ENCODE measurements around the gene HLA-DMA.

The HLA-DMA gene

GRCh38 chr6:32970413-32971241, 17.7 kb upstream of the HLA-DMA start:
- peak overlapping the region; percentile 96 for H3K4ac ChIP-seq (ENCODE audit: low read depth, low read length)
- peaks cover 23 to 24% of the 10 kb centered on the region in 2 experiments for H3K36me3 ChIP-seq (ENCODE audit: control insufficient read depth in 1 of 2, insufficient read depth in 2 of 2, low read length in 2 of 2)
- peak overlapping the region; percentile 99 for H3K14ac ChIP-seq (ENCODE audit: low read length)
- no CpG with 5 or more reads among the region's 43 CpGs for WGBS (ENCODE audit: extremely low coverage, insufficient coverage, insufficient read length)
- H4K12ac ChIP-seq (ENCODE audit: low read depth, low read length): peak overlapping the region; percentile 97
- H3K4me3 ChIP-seq (ENCODE audit: low read depth, low read length): peak overlapping the region; percentile 76
- peak; percentile 73 to 79 for DNase-seq
- peaks cover 2% of the 10 kb centered on the region for H3K9me3 ChIP-seq (ENCODE audit: insufficient read depth, low read depth, low read length)
- peaks cover 0 to 12% of the 10 kb centered on the region in 2 experiments for H3K4me1 ChIP-seq (ENCODE audit: control insufficient read depth in 1 of 2, insufficient read depth in 2 of 2, low read length in 2 of 2)
- H3K79me2 ChIP-seq (ENCODE audit: control insufficient read depth, insufficient read depth, low read length, poor library complexity): peaks cover 52% of the 10 kb centered on the region
- H2AFZ ChIP-seq (ENCODE audit: insufficient read depth, low read length, poor library complexity): peak overlapping the region; percentile 61
- no peaks in the 10 kb centered on the region for H3K27me3 ChIP-seq (ENCODE audit: insufficient read depth, low read length)
- peak overlapping the region; percentile 99 for H2BK5ac ChIP-seq (ENCODE audit: low read depth, low read length, poor library complexity)
- peak overlapping the region; percentile 33 for H2BK12ac ChIP-seq (ENCODE audit: low read length)
- H2BK120ac ChIP-seq (ENCODE audit: insufficient read depth, low read length, poor library complexity): peak overlapping the region; percentile 100
- peak overlapping the region; percentile 99 for H3K9ac ChIP-seq (ENCODE audit: low read length)
- H3K23ac ChIP-seq (ENCODE audit: low read length): no peak overlapping the region
- peak overlapping the region; percentile 100 for H3K27ac ChIP-seq (ENCODE audit: low read depth, low read length)
- H4K91ac ChIP-seq (ENCODE audit: low read depth, low read length): peak overlapping the region; percentile 100
- peaks cover 40% of the 10 kb centered on the region for H3K79me1 ChIP-seq (ENCODE audit: low read length)
- H2AK5ac ChIP-seq (ENCODE audit: low read length): peak overlapping the region; percentile 96
- peak overlapping the region; percentile 99 for H4K8ac ChIP-seq (ENCODE audit: low read depth, low read length)
- H3K18ac ChIP-seq (ENCODE audit: low read length): peak overlapping the region; percentile 99
- peak overlapping the region; percentile 87 for H3K4me2 ChIP-seq (ENCODE audit: low read length)

DNA sequence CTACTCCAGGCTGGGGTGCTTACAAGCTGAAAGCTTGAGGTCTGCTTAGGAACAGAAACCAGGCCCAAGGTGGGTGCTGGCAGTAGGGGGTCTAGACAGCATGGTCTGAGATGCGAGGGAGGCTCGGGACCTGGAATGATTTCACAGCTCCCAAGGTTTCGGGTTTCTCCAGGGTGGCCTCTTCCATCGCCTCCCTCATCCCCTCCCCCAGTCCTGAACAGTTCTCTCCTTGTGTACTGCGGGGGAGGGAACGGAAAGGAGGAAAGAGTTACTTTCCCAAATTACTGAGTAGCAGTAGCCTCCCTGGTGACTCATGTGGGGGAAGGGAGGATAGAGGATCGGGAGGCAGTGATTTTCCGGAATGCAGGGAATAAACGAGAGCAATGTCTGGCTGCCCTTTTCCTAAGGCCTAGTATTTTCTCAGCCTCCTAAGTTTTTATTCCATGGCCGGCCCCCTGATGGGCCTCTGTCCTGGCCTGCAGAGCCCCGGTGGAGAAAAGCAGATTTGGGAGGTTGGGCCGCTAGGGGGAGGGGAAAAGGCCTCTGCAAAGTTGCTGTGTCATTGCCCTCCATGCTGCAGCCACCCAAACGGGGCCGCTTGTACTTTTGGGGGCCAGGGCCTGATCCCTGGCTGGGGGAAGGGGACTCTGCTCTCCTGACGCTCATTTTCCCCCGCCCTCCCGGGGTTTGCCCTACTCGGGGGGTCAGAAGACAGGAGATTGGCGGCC, 17.0 kb upstream of the HLA-DMA start:
- peak overlapping the region; percentile 33 for H2BK12ac ChIP-seq (ENCODE audit: low read length)
- H3K4me1 ChIP-seq (ENCODE audit: control insufficient read depth in 1 of 2, insufficient read depth in 2 of 2, low read length in 2 of 2): peaks cover 0 to 11% of the 10 kb centered on the region in 2 experiments
- no CpG with 5 or more reads among the region's 19 CpGs for WGBS (ENCODE audit: extremely low coverage, insufficient coverage, insufficient read length)
- H3K18ac ChIP-seq (ENCODE audit: low read length): peak overlapping the region; percentile 99
- peak overlapping the region; percentile 75 for H3K4me3 ChIP-seq (ENCODE audit: low read depth, low read length)
- H3K9ac ChIP-seq (ENCODE audit: low read length): peak overlapping the region; percentile 89
- H3K4ac ChIP-seq (ENCODE audit: low read depth, low read length): peak overlapping the region; percentile 96
- H3K27me3 ChIP-seq (ENCODE audit: insufficient read depth, low read length): no peaks in the 10 kb centered on the region
- peak overlapping the region; percentile 99 for H3K14ac ChIP-seq (ENCODE audit: low read length)
- peak overlapping the region; percentile 61 for H3K4me2 ChIP-seq (ENCODE audit: low read length)
- H3K79me1 ChIP-seq (ENCODE audit: low read length): peaks cover 40% of the 10 kb centered on the region
- H2AK5ac ChIP-seq (ENCODE audit: low read length): peak overlapping the region; percentile 96
- peaks cover 52% of the 10 kb centered on the region for H3K79me2 ChIP-seq (ENCODE audit: control insufficient read depth, insufficient read depth, low read length, poor library complexity)
- peak overlapping the region; percentile 100 for H4K91ac ChIP-seq (ENCODE audit: low read depth, low read length)
- H4K12ac ChIP-seq (ENCODE audit: low read depth, low read length): peak overlapping the region; percentile 97
- H3K27ac ChIP-seq (ENCODE audit: low read depth, low read length): peak overlapping the region; percentile 100
- H3K36me3 ChIP-seq (ENCODE audit: control insufficient read depth in 1 of 2, insufficient read depth in 2 of 2, low read length in 2 of 2): peaks cover 21 to 22% of the 10 kb centered on the region in 2 experiments
- peak overlapping the region; percentile 100 for H2BK120ac ChIP-seq (ENCODE audit: insufficient read depth, low read length, poor library complexity)
- peak overlapping the region; percentile 92 for H2AFZ ChIP-seq (ENCODE audit: insufficient read depth, low read length, poor library complexity)
- no peak overlapping the region for H3K23ac ChIP-seq (ENCODE audit: low read length)
- H2BK5ac ChIP-seq (ENCODE audit: low read depth, low read length, poor library complexity): peak overlapping the region; percentile 99
- H4K8ac ChIP-seq (ENCODE audit: low read depth, low read length): peak overlapping the region; percentile 99
- peaks cover 2% of the 10 kb centered on the region for H3K9me3 ChIP-seq (ENCODE audit: insufficient read depth, low read depth, low read length)
- peak; percentile 73 to 89 for DNase-seq

DNA sequence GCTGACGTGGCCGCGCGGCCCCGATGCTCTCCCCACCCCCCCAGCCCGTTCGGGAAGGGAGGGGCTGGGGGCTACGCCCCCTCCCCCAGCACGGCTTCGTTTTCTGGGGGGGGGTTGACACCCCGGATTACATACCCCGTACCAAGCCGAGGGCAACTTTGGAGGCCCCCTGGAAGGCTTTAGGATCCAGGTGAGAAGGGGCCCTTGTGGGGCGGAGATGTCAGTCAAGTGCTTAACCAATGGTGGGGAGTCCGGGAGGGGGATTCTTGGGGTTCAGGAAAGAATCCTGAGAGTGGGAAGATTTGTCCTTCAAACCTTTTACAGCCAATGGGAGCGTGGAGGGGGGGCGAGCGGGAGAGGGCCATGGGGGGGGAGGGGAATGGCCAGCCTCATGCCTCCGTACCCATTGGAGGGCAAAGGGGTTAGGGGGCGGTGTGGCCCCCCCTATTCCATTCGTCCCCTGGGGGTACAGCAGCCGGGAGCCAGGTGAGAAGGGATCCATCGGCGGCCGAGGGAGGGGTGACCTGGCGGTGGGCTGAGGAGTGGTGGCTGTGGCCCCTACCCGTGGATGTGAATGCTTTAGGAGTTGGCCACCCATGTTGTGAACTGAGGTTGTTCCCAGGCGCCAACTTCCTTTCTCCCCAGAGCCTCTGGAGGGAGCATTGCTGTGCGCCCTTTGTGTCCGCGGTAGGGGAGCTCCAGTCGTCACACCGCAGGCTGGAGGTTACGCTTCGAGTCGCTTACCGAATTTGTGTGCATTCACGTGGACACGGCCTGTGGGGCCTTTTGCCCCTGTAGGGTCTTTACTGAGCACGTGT, 16.2 kb upstream of the HLA-DMA start:
- WGBS (ENCODE audit: extremely low coverage, insufficient coverage, insufficient read length): no CpG with 5 or more reads among the region's 40 CpGs
- Histone ChIP-seq H3K27ac (ENCODE audit: low read depth, low read length) (peak overlapping the region; percentile 100), H2BK120ac (ENCODE audit: insufficient read depth, low read length, poor library complexity) (peak overlapping the region; percentile 100), H2AK5ac (ENCODE audit: low read length) (peak overlapping the region; percentile 96), H4K8ac (ENCODE audit: low read depth, low read length) (peak overlapping the region; percentile 99), H4K91ac (ENCODE audit: low read depth, low read length) (peak overlapping the region; percentile 100), H3K79me2 (ENCODE audit: control insufficient read depth, insufficient read depth, low read length, poor library complexity) (peaks cover 44% of the 10 kb centered on the region), H3K4me3 (ENCODE audit: low read depth, low read length) (peak overlapping the region; percentile 75), H2BK5ac (ENCODE audit: low read depth, low read length, poor library complexity) (peak overlapping the region; percentile 99), H3K27me3 (ENCODE audit: insufficient read depth, low read length) (no peaks in the 10 kb centered on the region), H3K9me3 (ENCODE audit: insufficient read depth, low read depth, low read length) (peaks cover 2% of the 10 kb centered on the region), H3K18ac (ENCODE audit: low read length) (peak overlapping the region; percentile 99), H3K4me2 (ENCODE audit: low read length) (peak overlapping the region; percentile 61), H3K4ac (ENCODE audit: low read depth, low read length) (peak overlapping the region; percentile 96), H3K36me3 (ENCODE audit: control insufficient read depth in 1 of 2, insufficient read depth in 2 of 2, low read length in 2 of 2) (peaks cover 14 to 15% of the 10 kb centered on the region in 2 experiments), H3K79me1 (ENCODE audit: low read length) (peaks cover 40% of the 10 kb centered on the region), H2BK12ac (ENCODE audit: low read length) (peak overlapping the region; percentile 24), H3K4me1 (ENCODE audit: control insufficient read depth in 1 of 2, insufficient read depth in 2 of 2, low read length in 2 of 2) (peaks cover 0 to 5% of the 10 kb centered on the region in 2 experiments), H2AFZ (ENCODE audit: insufficient read depth, low read length, poor library complexity) (peak overlapping the region; percentile 92), H3K9ac (ENCODE audit: low read length) (peak overlapping the region; percentile 89), H3K23ac (ENCODE audit: low read length) (no peak overlapping the region), H4K12ac (ENCODE audit: low read depth, low read length) (peak overlapping the region; percentile 97), H3K14ac (ENCODE audit: low read length) (peak overlapping the region; percentile 99)
- peak; percentile 77 to 80 for DNase-seq

Measured in trophoblast cell (in vitro differentiated cells and primary cell).